ENCODE data around the gene KCMF1. TPM values are rescaled to one million over a fixed set of nuclear protein-coding genes. Genes with fewer than 3 reads are reported as not detected.

KCMF1 gene
- total RNA-seq, 1 experiment from 2014 or later = 163 TPM

- no peak for ATAC-seq
- Histone ChIP-seq H3K36me3 (ENCODE audit: control insufficient read depth, insufficient read depth, low read length) (no peaks in the 10 kb centered on the region), H3K4me3 (ENCODE audit: low read depth in 2 of 2, low read length in 2 of 2) (no peak overlapping the region), H3K27ac (ENCODE audit: low read length) (no peak overlapping the region), H3K27me3 (ENCODE audit: control insufficient read depth, insufficient read depth, low read length) (no peaks in the 10 kb centered on the region), H3K9me3 (ENCODE audit: control insufficient read depth, insufficient read depth, low read depth, low read length) (no peaks in the 10 kb centered on the region), H3K4me1 (ENCODE audit: control insufficient read depth, insufficient read depth, low read length) (peaks cover 47% of the 10 kb centered on the region)
- in situ Hi-C loops (cut with HindIII; ENCODE audit: low pct_unique_long_range_greater_than_20kb, low sequenced_read_pairs) = no loop called here
- intact Hi-C loops (cut with micrococcal nuclease; ENCODE audit: unreplicated experiment) = no loop called here
- DNase-seq (ENCODE audit: low read depth, low spot score) = no peak
- POLR2A ChIA-PET = no interaction called here
- CTCF ChIA-PET = no interaction called here
- TF ChIP-seq CTCF (IDR thresholded peaks at IDR 0.05) = peak; percentile 68
- TF ChIP-seq POLR2AphosphoS5 (IDR thresholded peaks at IDR 0.05; ENCODE audit: low read depth, low read length) = no peak
- BruUV-seq (replicated peaks) = no TSS peak
These were observed 40.8 kb downstream of the KCMF1 start for GRCh38 chr2:85011747-85012146.

GRCh38 chr2:85012431-85012830 is 41.5 kb downstream of the KCMF1 start:
- H3K36me3 ChIP-seq (ENCODE audit: control insufficient read depth, insufficient read depth, low read length) = no peaks in the 10 kb centered on the region
- TF ChIP-seq REST (IDR thresholded peaks at IDR 0.05; ENCODE audit: insufficient read depth in 1 of 2, low read depth in 2 of 2, low read length in 1 of 2) = no peak
- TF ChIP-seq CTCF (IDR thresholded peaks at IDR 0.05) = no peak
- no peak for TF ChIP-seq POLR2AphosphoS5 (IDR thresholded peaks at IDR 0.05; ENCODE audit: low read depth, low read length)
- TF ChIP-seq TCF7L2 (IDR thresholded peaks at IDR 0.05; ENCODE audit: low read depth, low read length) = no peak
- TF ChIP-seq SIN3A (IDR thresholded peaks at IDR 0.05; ENCODE audit: borderline replicate concordance, insufficient read depth, low read depth, low read length) = no peak
- intact Hi-C loops (cut with micrococcal nuclease; ENCODE audit: unreplicated experiment) = no loop called here
- in situ Hi-C loops (cut with HindIII; ENCODE audit: low pct_unique_long_range_greater_than_20kb, low sequenced_read_pairs) = no loop called here
- ChIA-PET CTCF (no interaction called here), POLR2A (no interaction called here)
- no peak overlapping the region for H3K27ac ChIP-seq (ENCODE audit: low read length)
- DNase-seq (ENCODE audit: low read depth, low spot score) (no peak), ATAC-seq (no peak)
- H3K4me1 ChIP-seq (ENCODE audit: control insufficient read depth, insufficient read depth, low read length) = peaks cover 50% of the 10 kb centered on the region
- no peaks in the 10 kb centered on the region for H3K27me3 ChIP-seq (ENCODE audit: control insufficient read depth, insufficient read depth, low read length)
- no TSS peak for BruUV-seq (replicated peaks)
- H3K9me3 ChIP-seq (ENCODE audit: control insufficient read depth, insufficient read depth, low read depth, low read length) = no peaks in the 10 kb centered on the region
- no peak overlapping the region for H3K4me3 ChIP-seq (ENCODE audit: low read depth in 2 of 2, low read length in 2 of 2)

GRCh38 chr2:85012855-85013254 is 41.9 kb downstream of the KCMF1 start:
- CTCF ChIA-PET = no interaction called here
- Histone ChIP-seq H3K4me3 (ENCODE audit: low read depth in 2 of 2, low read length in 2 of 2) (no peak overlapping the region), H3K36me3 (ENCODE audit: control insufficient read depth, insufficient read depth, low read length) (no peaks in the 10 kb centered on the region), H3K4me1 (ENCODE audit: control insufficient read depth, insufficient read depth, low read length) (peaks cover 52% of the 10 kb centered on the region), H3K27me3 (ENCODE audit: control insufficient read depth, insufficient read depth, low read length) (no peaks in the 10 kb centered on the region), H3K9me3 (ENCODE audit: control insufficient read depth, insufficient read depth, low read depth, low read length) (no peaks in the 10 kb centered on the region), H3K27ac (ENCODE audit: low read length) (peak overlapping the region; percentile 25; the same call in 1 of the 2 replicates)
- in situ Hi-C loops (cut with HindIII; ENCODE audit: low pct_unique_long_range_greater_than_20kb, low sequenced_read_pairs) = no loop called here
- DNase-seq (ENCODE audit: low read depth, low spot score) = no peak
- intact Hi-C loops (cut with micrococcal nuclease; ENCODE audit: unreplicated experiment) = no loop called here
- TF ChIP-seq TCF7L2 (IDR thresholded peaks at IDR 0.05; ENCODE audit: low read depth, low read length) (no peak), CTCF (IDR thresholded peaks at IDR 0.05) (no peak), REST (IDR thresholded peaks at IDR 0.05; ENCODE audit: insufficient read depth in 1 of 2, low read depth in 2 of 2, low read length in 1 of 2) (no peak), SIN3A (IDR thresholded peaks at IDR 0.05; ENCODE audit: borderline replicate concordance, insufficient read depth, low read depth, low read length) (no peak), POLR2AphosphoS5 (IDR thresholded peaks at IDR 0.05; ENCODE audit: low read depth, low read length) (no peak)
- POLR2A ChIA-PET = no interaction called here
- ATAC-seq = no peak
- BruUV-seq (replicated peaks) = no TSS peak
